Measurements from ENCODE around the gene EYA2.
"Not testable (repeated sequence)": the region's sequence is repeated elsewhere in the genome, so short reads cannot be mapped to it uniquely, and the experiment has no call there.

EYA2 gene

DNA sequence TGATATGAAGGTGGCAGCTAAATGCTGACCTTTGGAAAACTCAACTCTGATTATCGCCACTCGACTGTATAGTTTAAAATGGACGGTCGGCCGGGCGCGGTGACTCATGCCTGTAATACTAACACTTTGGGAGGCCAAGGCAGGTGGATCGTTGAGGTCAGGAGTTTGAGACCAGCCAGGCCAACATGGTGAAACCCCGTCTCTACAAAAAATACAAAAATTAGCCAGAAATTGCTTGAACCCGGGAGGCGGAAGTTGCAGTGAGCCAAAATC is 310.1 kb downstream of the EYA2 start:
- not testable (repeated sequence) for DNase-seq (ENCODE audit: low spot score)

DNA sequence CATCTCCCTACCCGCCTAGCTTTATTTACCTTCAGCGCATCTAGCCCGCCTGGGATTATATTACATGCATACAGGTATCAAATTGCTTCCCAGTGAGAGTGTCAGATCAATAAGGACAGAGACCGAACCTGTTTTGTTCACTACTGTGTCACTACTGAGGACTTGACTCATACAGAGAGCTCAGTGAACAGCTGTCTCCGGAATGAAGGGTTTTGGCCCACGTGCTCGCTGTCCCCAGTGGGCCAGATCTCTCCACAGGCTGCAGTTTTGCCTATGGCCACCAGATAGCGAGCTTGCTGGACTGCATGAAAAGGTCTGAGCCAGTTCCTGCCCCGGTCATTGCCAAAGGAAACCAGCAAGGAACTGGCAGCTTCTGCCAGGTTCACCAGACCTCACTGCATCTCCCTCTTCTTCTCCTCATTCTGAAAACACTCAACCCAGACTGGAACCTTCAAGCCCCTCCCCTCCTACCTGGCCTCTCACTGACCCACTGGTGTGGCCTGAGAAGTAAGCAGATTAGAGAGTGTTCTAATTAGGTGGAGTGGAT is 311.0 kb downstream of the EYA2 start:
- peak; percentile 76 for DNase-seq (ENCODE audit: low spot score)

DNA sequence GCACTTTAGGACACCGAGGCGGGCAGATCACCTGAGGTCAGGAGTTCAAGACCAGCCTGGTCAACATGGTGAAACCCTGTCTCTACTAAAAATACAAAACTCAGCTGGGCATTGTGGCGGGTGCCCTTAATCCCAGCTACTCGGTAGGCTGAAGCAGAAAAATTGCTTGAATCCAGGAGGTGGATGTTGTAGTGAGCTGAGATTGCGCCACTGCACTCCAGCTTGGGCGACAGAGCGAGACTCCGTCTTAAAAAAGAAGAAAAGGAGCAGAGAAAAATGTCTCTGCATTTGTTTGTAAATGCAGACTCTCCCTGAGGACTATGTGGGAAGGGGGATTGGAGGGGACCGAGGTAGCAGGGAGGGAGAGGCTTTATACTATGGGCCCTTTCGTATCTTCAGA is 311.9 kb downstream of the EYA2 start:
- DNase-seq (ENCODE audit: low spot score): not testable (repeated sequence)

GRCh38 chr20:47206962-47207641 is 312.5 kb downstream of the EYA2 start:
- DNase-seq (ENCODE audit: low spot score): no peak

GRCh38 chr20:47208534-47209174 is 314.0 kb downstream of the EYA2 start:
- DNase-seq (ENCODE audit: low spot score): no peak

- no peak for DNase-seq (ENCODE audit: low spot score)
Measured at GRCh38 chr20:47209982-47210381, 315.3 kb downstream of the EYA2 start.

GRCh38 chr20:47210470-47210869 is 315.8 kb downstream of the EYA2 start:
- no peak for DNase-seq (ENCODE audit: low spot score)

DNA sequence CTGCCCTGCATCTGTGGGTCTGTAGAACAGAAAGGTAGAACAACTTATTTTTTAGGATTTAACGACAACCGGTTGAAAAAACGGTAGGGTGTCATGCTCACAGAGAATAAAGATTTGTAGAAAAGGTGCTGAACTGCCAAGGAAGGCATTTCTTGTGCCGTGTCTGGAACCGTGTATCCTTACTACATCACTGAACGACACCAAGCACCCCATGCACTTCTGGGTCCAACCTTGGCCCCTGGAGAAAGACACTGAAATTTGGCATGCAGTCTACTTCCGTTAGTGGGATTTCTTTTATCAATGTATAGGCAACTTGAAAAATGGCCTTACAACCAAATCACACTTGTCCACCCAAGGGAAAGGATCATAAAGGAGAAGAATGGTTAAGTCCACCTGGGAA is 316.4 kb downstream of the EYA2 start:
- no peak for DNase-seq (ENCODE audit: low spot score)

- DNase-seq (ENCODE audit: low spot score): no peak
Measured at GRCh38 chr20:47212606-47213207, 318.1 kb downstream of the EYA2 start.

DNA sequence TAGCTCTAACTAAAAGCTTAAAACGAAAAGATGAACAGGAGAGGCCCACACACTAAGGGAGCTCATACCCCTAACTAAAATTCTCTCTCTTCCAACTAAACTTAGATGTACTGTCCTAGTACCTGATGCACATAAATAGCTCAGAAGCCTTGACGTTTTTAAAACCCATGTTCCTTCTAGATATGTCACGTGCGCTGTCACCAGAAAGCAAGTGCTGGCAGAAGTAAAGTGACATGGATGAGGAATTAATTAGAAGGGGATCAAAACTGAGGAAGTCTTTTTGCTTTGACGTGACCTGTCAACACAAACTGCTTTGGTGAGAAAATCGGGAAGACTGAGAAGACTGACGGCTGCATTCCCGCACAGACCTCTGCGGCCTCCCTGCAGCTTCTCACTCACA is 319.3 kb downstream of the EYA2 start:
- no peak for DNase-seq (ENCODE audit: low spot score)

GRCh38 chr20:47215653-47216397 is 321.2 kb downstream of the EYA2 start:
- DNase-seq (ENCODE audit: low spot score): no peak

GRCh38 chr20:47216819-47217410 is 322.3 kb downstream of the EYA2 start:
- no peak for DNase-seq (ENCODE audit: low spot score)

- no peak for DNase-seq (ENCODE audit: low spot score)
Measured at GRCh38 chr20:47217482-47218446, 323.1 kb downstream of the EYA2 start.

DNA sequence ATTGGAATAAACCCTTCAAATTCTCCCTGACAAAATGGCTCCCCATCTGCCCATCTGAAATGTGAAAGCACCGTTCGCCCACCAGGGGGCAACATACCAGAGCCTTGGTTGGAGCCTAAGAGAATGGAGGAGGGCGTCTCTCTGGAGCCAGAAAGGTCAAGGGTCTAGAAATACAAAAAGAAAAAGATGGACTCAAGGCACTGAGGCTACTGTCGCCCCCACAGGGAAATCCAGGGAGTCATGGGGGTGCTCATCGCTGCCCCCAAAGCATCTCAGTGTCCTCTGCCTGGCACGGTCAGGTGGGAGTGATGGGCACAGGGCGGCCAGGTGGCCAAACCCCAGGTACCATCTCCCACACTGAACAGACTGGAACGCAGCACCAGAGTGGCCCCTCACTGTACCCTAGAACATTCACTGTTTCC is 325.5 kb downstream of the EYA2 start:
- peak; percentile 46 for DNase-seq (ENCODE audit: low spot score)

- no peak for DNase-seq (ENCODE audit: low spot score)
Measured at GRCh38 chr20:47221036-47221625, 326.5 kb downstream of the EYA2 start.

- DNase-seq (ENCODE audit: low spot score): no peak
Measured at GRCh38 chr20:47222468-47223119, 328.0 kb downstream of the EYA2 start.

DNA sequence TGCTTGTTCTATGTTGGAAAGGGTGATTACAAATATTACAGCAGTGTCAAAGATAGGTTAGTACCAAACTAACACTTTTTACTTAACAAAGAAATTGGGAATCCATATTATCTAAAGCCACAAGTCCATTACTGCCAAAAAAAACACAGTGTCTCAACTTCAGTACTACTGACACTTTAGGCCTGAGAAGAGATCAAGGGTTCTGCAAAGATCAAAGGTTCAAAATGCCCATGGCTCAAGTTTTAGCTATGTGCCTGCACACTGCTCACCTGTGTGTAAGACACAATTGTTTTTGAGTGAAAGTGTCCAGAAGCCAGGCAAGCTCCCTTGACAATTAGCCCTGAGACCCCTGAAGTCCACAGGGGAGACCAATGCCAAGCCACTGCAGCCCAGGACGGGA is 329.3 kb downstream of the EYA2 start:
- no peak for DNase-seq (ENCODE audit: low spot score)

- DNase-seq (ENCODE audit: low spot score): no peak
Measured at GRCh38 chr20:47224300-47224791, 329.7 kb downstream of the EYA2 start.

GRCh38 chr20:47224857-47225256 is 330.2 kb downstream of the EYA2 start:
- DNase-seq (ENCODE audit: low spot score): no peak

- no peak for DNase-seq (ENCODE audit: low spot score)
Measured at GRCh38 chr20:47225458-47225857, 330.8 kb downstream of the EYA2 start.
